ENCODE measurements around the gene C1orf174. TPM values are rescaled to one million over a fixed set of nuclear protein-coding genes. Genes with fewer than 3 reads are reported as not detected.

C1orf174 gene
- total RNA-seq, 1 donor from 2014 or later: 36.8 TPM

Other genes with a start within 250 kb of the C1orf174 start
- 1.5 and 2.1 TPM in 2 replicates for gene TP73, start 247.8 kb downstream of the C1orf174 start, total RNA-seq
- not detected in 2 replicates for gene CCDC27, start 147.8 kb downstream of the C1orf174 start, total RNA-seq
- gene SMIM1, start 127.5 kb downstream of the C1orf174 start, total RNA-seq: 3.8 and 4.7 TPM in 2 replicates
- 57.9 and 59.6 TPM in 2 replicates for gene LRRC47, start 103.8 kb downstream of the C1orf174 start, total RNA-seq
- gene CEP104, start 43.1 kb downstream of the C1orf174 start, total RNA-seq: 36.2 and 37.3 TPM in 2 replicates
- gene DFFB, start 42.8 kb downstream of the C1orf174 start, total RNA-seq: 11.3 and 13.1 TPM in 2 replicates